GM19467 (cell line): ENCODE results near the gene PTH2R.

Source experiments
- ATAC-seq: cut with Tn5 transposase; IDR thresholded peaks from one replicate; pipeline ENCODE4 v1.9.1; 2021; ENCODE audit warnings: mild to moderate bottlenecking, moderate library complexity; ENCODE audit not compliant: unreplicated experiment

The PTH2R gene

DNA sequence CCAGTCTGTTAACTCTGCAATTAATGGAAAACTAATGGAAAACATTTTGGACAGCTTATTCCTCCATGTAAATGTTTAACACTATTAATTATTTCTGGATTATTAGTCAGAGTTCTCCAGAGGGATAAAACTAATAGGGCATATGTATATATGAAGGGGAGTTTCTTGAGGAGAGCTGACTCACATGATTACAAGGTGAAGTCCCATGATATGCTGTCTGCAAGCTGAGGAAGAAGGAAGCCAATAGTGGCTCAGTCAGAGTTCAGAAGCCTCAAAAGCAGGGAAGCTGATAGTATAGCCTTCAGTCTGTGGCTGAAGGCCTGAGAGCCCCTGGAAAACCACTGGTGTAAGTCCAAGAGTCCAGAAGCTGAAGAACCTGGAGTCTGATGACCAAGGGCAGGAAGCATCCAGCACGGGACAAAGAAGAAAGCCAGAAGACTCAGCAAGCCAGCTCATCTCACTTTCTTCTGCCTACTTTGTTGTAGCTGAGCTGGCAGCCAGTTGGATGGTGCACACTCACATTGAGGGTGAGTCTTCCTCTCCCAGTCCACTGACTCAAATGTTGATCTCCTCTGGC is 136.0 kb downstream of the PTH2R start:
- ATAC-seq = no peak
